Neural cell (in vitro differentiated cells): ENCODE data around the gene DNAH5.

Experiments used
- CTCF ChIP-seq: fragments of 450-650 bp; IDR thresholded peaks from 2 replicates; pipeline ENCODE4 v1.5.1; 2014; ENCODE audit warnings: antibody characterized with exemption, mild to moderate bottlenecking, moderate library complexity; ENCODE audit not compliant: poor library complexity, severe bottlenecking
- EP300 ChIP-seq: fragments of 450-650 bp; conservative IDR thresholded peaks from 2 replicates; pipeline ENCODE4 v1.6.1; 2014; ENCODE audit warnings: antibody characterized with exemption, mild to moderate bottlenecking, moderate library complexity; ENCODE audit not compliant: poor library complexity, severe bottlenecking
- EZH2 ChIP-seq: fragments of 200-600, 300-800 bp; shearing (Covaris generic), sonication (generic); IDR thresholded peaks from 2 replicates; pipeline ENCODE4 v1.6.1; 2014; ENCODE audit warnings: antibody characterized with exemption, low read length, borderline replicate concordance, mild to moderate bottlenecking; ENCODE audit not compliant: insufficient read depth, poor library complexity, severe bottlenecking
- MXI1 ChIP-seq: fragments of 450-650 bp; conservative IDR thresholded peaks from 2 replicates; pipeline ENCODE4 v1.6.1; 2014; ENCODE audit warnings: antibody characterized with exemption, mild to moderate bottlenecking; ENCODE audit not compliant: poor library complexity, severe bottlenecking
- POLR2AphosphoS5 ChIP-seq: IDR thresholded peaks from 2 replicates; pipeline ENCODE4 v1.6.1; 2012
- REST ChIP-seq: IDR thresholded peaks from 2 replicates; pipeline ENCODE4 v1.6.1; 2012; ENCODE audit warnings: borderline replicate concordance
- SMC3 ChIP-seq: fragments of 450-650 bp; conservative IDR thresholded peaks from 2 replicates; pipeline ENCODE4 v1.6.1; 2014; ENCODE audit warnings: antibody characterized with exemption, mild to moderate bottlenecking, moderate library complexity; ENCODE audit not compliant: poor library complexity

- TF ChIP-seq CTCF: no peak
- TF ChIP-seq POLR2AphosphoS5: no peak
- TF ChIP-seq EP300: no peak
- TF ChIP-seq EZH2: no peak
- TF ChIP-seq MXI1: no peak
- TF ChIP-seq SMC3: no peak
- TF ChIP-seq REST: no peak
These were observed 114.0 kb downstream of the DNAH5 start for GRCh38 chr5:13830536-13830935.
